Gastrocnemius medialis (tissue), 4 donors: ENCODE data around the gene ATOH8.

ENCODE experiments used
- CTCF ChIP-seq, 5 experiments: fragments of 450-650 bp in 3 of 5; fragments of 200-600 bp in 2 of 5; sonication (generic) in 2 of 5; IDR thresholded peaks in 4 of 5; conservative IDR thresholded peaks in 1 of 5; 1 replicate in 4 of 5; 2 replicates in 1 of 5; pipeline ENCODE4 v1.5.1; 2016 to 2019; ENCODE audit warnings: antibody characterized with exemption in 5 of 5, mild to moderate bottlenecking in 3 of 5, moderate library complexity in 3 of 5
- POLR2A ChIP-seq, 2 donors: fragments of 450-650 bp; IDR thresholded peaks; one replicate each; pipeline ENCODE4 v1.6.1; 2017; ENCODE audit warnings: antibody characterized with exemption in 2 of 2, mild to moderate bottlenecking in 2 of 2, moderate library complexity in 2 of 2

DNA sequence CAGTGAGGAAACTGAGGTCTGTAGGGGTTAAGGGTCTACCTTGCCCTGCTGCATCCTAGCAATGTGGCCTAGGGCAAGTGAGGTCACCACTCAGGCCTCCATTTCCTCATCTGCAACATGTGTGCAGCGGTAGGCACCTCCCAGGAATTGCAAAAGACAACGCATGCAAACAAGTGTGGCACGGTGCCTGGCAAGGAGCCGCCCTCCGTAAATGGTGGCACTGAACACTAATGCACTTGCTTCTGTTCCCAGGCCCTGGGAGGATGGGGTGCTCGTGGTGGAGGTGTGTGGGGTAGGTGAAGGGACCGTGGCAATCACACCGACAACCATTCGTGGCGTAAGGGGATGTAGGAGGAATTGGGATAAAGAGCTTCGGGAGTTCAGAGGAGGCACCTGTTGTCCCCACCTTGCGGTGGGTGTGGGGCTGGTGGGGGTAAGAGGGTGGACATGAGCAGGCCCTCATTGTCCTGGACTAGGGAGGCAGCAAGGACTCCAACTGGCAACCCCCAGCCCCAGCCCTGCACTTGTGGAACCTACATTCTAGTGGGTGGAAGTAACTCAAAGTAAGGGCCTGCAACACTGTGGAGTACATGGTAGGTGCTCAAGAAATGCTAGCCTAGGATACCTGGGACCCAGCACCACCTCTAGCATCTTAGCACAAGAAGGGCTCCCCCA, 26.0 kb downstream of the ATOH8 start:
- no peak for TF ChIP-seq CTCF (IDR thresholded peaks at IDR 0.05 in 4 of 5, conservative IDR thresholded peaks at IDR 0.05 in 1 of 5)
- no peak for TF ChIP-seq POLR2A (IDR thresholded peaks at IDR 0.05)
